Smooth muscle cell (in vitro differentiated cells): ENCODE results near the gene ACTR1B. TPM values are rescaled to one million over a fixed set of nuclear protein-coding genes. Genes with fewer than 3 reads are reported as not detected.
A peak's percentile ranks its signal among the peaks of the same experiment; 100 is the strongest.
"Not testable (repeated sequence)": the region's sequence is repeated elsewhere in the genome, so short reads cannot be mapped to it uniquely, and the experiment has no call there.

Experiments
- DNase-seq: peaks from one replicate; lab custom pipeline; 2025; ENCODE audit not compliant: unreplicated experiment; lab: John Stamatoyannopoulos, UW
- H2AFZ ChIP-seq: fragments of 200-600 bp; sonication (generic); 2 replicates; pipeline ENCODE4 v1.6.0; 2016; ENCODE audit warnings: antibody characterized with exemption, low read depth, mild to moderate bottlenecking
- H3F3A ChIP-seq: fragments of 200-600 bp; sonication (generic); 2 replicates; pipeline ENCODE4 v1.6.0; 2017; ENCODE audit warnings: antibody characterized with exemption, low read depth
- H3K27ac ChIP-seq: fragments of 200-600 bp; sonication (generic); 2 replicates; pipeline ENCODE4 v1.5.1; 2016; ENCODE audit warnings: low read depth, mild to moderate bottlenecking
- H3K27me3 ChIP-seq: fragments of 200-600 bp; sonication (generic); 2 replicates; pipeline ENCODE4 v1.6.1; 2016; ENCODE audit warnings: low read depth, mild to moderate bottlenecking
- H3K36me3 ChIP-seq: fragments of 200-600 bp; sonication (generic); 2 replicates; pipeline ENCODE4 v1.5.1; 2016; ENCODE audit warnings: low read depth
- H3K4me1 ChIP-seq: fragments of 200-600 bp; sonication (generic); 2 replicates; pipeline ENCODE4 v1.5.1; 2016; ENCODE audit warnings: low read depth
- H3K4me2 ChIP-seq: fragments of 200-600 bp; sonication (generic); 2 replicates; pipeline ENCODE4 v1.6.0; 2016; ENCODE audit warnings: mild to moderate bottlenecking
- H3K4me3 ChIP-seq: fragments of 200-600 bp; sonication (generic); 2 replicates; pipeline ENCODE4 v1.5.1; 2016; ENCODE audit warnings: mild to moderate bottlenecking
- H3K79me2 ChIP-seq: fragments of 200-600 bp; sonication (generic); 2 replicates; pipeline ENCODE4 v1.6.0; 2016; ENCODE audit warnings: low read depth, mild to moderate bottlenecking
- H3K9ac ChIP-seq: fragments of 200-600 bp; sonication (generic); 2 replicates; pipeline ENCODE4 v1.6.0; 2016; ENCODE audit warnings: low read depth
- H3K9me3 ChIP-seq: fragments of 200-600 bp; sonication (generic); replicated peaks from 2 replicates; pipeline ENCODE4 v1.5.1; 2016; ENCODE audit warnings: low read depth
- H4K20me1 ChIP-seq: fragments of 200-600 bp; sonication (generic); 2 replicates; pipeline ENCODE4 v1.6.0; 2016; ENCODE audit warnings: low read depth
- whole genome bisulfite sequencing: methylation state at CpG from one replicate; pipeline ENCODE4 v1.1.7; 2016; ENCODE audit warnings: low lambda C conversion rate; 5-methylcytosine and 5-hydroxymethylcytosine counted together
- polyA plus RNA-seq: library from polyadenylated mRNA; unstranded; fragments of >200 nt; fragmentation: Nextera tagmentation; extraction: Ambion mirVana; gene quantifications from 2 replicates; pipeline ENCODE4 v1.2.1, GENCODE V29; 2016
- total RNA-seq: library from RNA; depleted of rRNA; stranded (reverse); fragments of >200 nt; gene quantifications from 2 replicates; pipeline ENCODE4 v1.2.3, GENCODE V29; 2014
- TF ChIP-seq, protein P1 (sequence below): fragments of 200-600 bp; sonication (generic); IDR thresholded peaks from 2 replicates; pipeline ENCODE4 v1.5.1; 2017; ENCODE audit warnings: borderline replicate concordance, mild to moderate bottlenecking, antibody characterized with exemption; ENCODE audit not compliant: insufficient read depth, poor library complexity, severe bottlenecking

ACTR1B gene
- total and polyA plus RNA-seq, 2 experiments from 2014 or later, result 20.8 to 43.7 TPM

DNA sequence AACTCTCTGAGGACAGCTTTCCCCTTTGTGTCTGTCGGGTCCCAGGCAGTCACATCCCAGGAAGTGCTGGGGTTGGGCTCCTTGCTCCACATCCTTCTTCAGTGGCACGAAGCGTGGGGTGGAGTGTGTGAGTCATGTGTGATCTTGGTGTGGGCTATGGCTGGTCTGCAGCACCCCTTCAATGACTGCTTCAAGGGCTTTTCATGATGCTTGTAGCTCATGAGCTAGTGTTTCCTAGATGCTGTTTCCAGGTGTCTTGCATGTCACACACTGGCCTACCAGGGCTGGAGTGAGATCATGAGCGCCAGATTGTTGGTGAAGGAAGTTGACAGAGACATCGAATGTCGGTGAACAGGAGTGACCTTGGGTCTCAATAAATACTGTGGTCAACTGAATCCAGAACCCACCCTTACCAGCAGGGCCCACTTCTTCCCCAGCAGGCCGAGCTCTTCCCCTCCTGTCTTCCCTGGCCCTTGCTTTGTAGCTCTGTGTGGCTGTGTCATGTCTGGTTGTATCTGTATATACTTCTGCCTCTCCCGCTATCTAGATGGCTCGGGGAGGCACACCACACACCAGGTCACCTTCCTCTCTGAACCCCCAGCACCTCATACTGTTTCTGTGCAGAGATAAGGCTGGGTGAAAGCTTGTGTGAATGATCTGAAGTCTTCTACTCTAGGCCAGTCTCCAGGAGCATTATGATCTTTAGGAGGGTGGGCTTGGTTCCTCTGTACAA, 9.5 kb upstream of the ACTR1B start:
- H4K20me1 ChIP-seq, result no peaks in the 10 kb centered on the region
- peak overlapping the region; percentile 62 for H3K27ac ChIP-seq
- DNase-seq, result no peak
- H3F3A ChIP-seq, result no peaks in the 10 kb centered on the region
- H3K36me3 ChIP-seq, result no peaks in the 10 kb centered on the region
- H3K79me2 ChIP-seq, result no peaks in the 10 kb centered on the region
- H3K9ac ChIP-seq, result no peak overlapping the region
- H3K27me3 ChIP-seq, result no peaks in the 10 kb centered on the region
- H3K9me3 ChIP-seq, result no peaks in the 10 kb centered on the region
- H3K4me3 ChIP-seq, result no peak overlapping the region
- no peak overlapping the region for H2AFZ ChIP-seq
- TF ChIP-seq, protein P1, sequence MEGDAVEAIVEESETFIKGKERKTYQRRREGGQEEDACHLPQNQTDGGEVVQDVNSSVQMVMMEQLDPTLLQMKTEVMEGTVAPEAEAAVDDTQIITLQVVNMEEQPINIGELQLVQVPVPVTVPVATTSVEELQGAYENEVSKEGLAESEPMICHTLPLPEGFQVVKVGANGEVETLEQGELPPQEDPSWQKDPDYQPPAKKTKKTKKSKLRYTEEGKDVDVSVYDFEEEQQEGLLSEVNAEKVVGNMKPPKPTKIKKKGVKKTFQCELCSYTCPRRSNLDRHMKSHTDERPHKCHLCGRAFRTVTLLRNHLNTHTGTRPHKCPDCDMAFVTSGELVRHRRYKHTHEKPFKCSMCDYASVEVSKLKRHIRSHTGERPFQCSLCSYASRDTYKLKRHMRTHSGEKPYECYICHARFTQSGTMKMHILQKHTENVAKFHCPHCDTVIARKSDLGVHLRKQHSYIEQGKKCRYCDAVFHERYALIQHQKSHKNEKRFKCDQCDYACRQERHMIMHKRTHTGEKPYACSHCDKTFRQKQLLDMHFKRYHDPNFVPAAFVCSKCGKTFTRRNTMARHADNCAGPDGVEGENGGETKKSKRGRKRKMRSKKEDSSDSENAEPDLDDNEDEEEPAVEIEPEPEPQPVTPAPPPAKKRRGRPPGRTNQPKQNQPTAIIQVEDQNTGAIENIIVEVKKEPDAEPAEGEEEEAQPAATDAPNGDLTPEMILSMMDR, result no peak
- WGBS, result 88% methylated on average over 9 of the region's 9 CpGs
- no peaks in the 10 kb centered on the region for H3K4me1 ChIP-seq
- no peak overlapping the region for H3K4me2 ChIP-seq

DNA sequence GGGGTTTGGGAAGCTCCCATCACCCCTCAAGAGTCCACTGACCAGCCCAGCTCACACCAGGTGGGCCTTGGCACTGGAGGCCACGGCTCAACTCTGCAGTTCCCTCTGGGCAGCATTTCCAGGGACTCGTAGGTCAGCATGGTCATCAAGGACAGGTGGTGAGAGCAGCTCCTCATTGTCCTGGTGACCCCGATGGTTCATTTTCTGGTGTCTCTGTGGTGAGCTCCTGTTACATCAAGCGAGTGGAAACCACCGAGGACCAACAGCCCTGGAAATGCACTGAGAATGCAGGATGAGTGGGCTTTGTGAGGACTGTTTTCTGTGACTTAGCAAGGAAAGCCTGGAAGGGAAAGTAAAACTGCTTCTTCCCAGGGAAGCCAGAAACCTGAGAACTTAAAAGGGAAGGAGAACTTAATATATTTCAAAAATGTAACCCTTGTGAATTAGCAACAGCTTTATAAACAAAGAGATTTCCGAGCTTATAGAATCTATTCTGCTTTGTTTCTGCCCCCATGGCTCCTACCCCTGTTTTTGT, 8.8 kb upstream of the ACTR1B start:
- not testable (repeated sequence) for H3K4me1 ChIP-seq, H3F3A ChIP-seq, H2AFZ ChIP-seq, H4K20me1 ChIP-seq, DNase-seq, H3K79me2 ChIP-seq, H3K36me3 ChIP-seq, H3K27me3 ChIP-seq, H3K4me2 ChIP-seq, H3K9me3 ChIP-seq, H3K9ac ChIP-seq, H3K4me3 ChIP-seq
- 86% methylated on average over 6 of the region's 6 CpGs for WGBS
- peak overlapping the region; percentile 62 for H3K27ac ChIP-seq

DNA sequence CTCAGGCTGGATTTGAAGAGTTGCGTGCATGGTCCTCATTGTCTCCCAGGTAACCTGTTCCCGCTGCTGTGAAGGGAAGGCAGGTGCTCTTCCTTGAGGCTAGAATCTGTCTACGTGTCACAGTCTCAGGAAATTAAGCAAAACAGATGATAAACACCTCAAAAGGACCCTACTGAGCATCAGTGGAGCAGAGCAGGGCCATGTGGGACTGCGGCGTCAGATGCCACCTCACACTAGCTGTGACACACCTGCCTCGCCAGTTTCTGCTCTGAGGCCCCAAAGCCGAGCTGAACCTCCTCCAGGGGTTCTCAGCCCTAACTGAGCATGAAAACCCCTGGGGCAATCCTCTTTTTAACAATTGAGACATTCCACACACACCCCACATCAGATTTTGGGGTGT, 7.7 kb upstream of the ACTR1B start:
- Histone ChIP-seq H4K20me1 (no peaks in the 10 kb centered on the region), H2AFZ (no peak overlapping the region), H3K79me2 (no peaks in the 10 kb centered on the region), H3K4me1 (no peaks in the 10 kb centered on the region), H3K4me3 (no peak overlapping the region), H3F3A (no peaks in the 10 kb centered on the region), H3K27me3 (no peaks in the 10 kb centered on the region), H3K9me3 (no peaks in the 10 kb centered on the region), H3K36me3 (no peaks in the 10 kb centered on the region), H3K9ac (no peak overlapping the region), H3K4me2 (no peak overlapping the region), H3K27ac (no peak overlapping the region)
- DNase-seq, result no peak
- TF ChIP-seq, protein P1, result no peak
- WGBS, result 96% methylated on average over 7 of the region's 7 CpGs

DNA sequence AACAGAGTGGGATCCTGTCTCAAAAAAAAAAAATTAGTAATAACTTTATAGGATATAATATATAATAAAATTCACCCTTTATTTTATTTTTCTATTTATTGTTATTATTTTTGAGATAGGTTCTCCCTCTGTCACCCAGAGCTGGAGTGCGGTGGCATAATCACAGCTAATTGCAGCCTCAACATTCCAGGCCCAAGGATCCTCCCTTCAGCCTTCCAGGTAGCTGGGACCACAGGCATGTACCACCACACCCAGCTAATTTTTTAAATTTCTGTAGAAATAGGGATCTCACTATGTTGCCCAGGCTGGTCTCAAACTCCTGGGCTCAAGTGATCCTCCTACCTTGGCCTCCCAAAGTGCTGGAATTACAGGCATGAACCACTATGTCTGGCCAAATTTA, 6.6 kb upstream of the ACTR1B start:
- H4K20me1 ChIP-seq, result no peaks in the 10 kb centered on the region
- no peak overlapping the region for H3K9ac ChIP-seq
- no peak overlapping the region for H3K4me3 ChIP-seq
- no peaks in the 10 kb centered on the region for H3F3A ChIP-seq
- no peaks in the 10 kb centered on the region for H3K27me3 ChIP-seq
- H3K36me3 ChIP-seq, result no peaks in the 10 kb centered on the region
- no peaks in the 10 kb centered on the region for H3K4me1 ChIP-seq
- no peaks in the 10 kb centered on the region for H3K79me2 ChIP-seq
- no peaks in the 10 kb centered on the region for H3K9me3 ChIP-seq
- no peak for DNase-seq
- WGBS, result 94% methylated on average over 1 of the region's 1 CpG
- H3K4me2 ChIP-seq, result no peak overlapping the region
- no peak overlapping the region for H2AFZ ChIP-seq
- H3K27ac ChIP-seq, result no peak overlapping the region
- TF ChIP-seq, protein P1, result no peak
